D341Med (cell line): ENCODE measurements around the gene PCDH9.

Source experiments
- DNase-seq: peaks from one replicate; pipeline ENCODE4 v3.0.0; 2012; ENCODE audit warnings: low spot score

Gene PCDH9

GRCh38 chr13:66391322-66391721 lies 838.8 kb downstream of the PCDH9 start:
- DNase-seq = no peak

GRCh38 chr13:66378894-66379293 lies 851.2 kb downstream of the PCDH9 start:
- DNase-seq = no peak

GRCh38 chr13:66377569-66377968 lies 852.6 kb downstream of the PCDH9 start:
- no peak for DNase-seq

DNA sequence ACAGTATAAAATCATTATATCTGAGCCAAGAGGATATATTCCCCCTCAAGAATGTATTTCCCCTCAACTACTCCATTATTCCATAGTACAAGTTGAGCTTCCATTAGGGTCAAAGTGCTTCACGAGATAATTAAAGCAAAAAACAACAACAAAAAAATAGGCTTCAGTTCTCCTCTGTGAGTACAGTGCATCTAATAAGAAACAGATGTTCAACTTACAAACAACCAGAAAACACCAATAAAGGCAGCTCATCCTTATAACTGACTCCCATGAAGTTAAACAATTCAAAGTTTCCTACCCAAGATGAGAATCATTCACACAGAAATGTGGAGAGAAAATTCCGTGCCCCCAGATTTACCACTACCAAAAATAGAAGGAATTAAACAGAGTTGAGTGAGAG lies 854.4 kb downstream of the PCDH9 start:
- no peak for DNase-seq

GRCh38 chr13:66369666-66370065 lies 860.5 kb downstream of the PCDH9 start:
- DNase-seq = no peak

DNA sequence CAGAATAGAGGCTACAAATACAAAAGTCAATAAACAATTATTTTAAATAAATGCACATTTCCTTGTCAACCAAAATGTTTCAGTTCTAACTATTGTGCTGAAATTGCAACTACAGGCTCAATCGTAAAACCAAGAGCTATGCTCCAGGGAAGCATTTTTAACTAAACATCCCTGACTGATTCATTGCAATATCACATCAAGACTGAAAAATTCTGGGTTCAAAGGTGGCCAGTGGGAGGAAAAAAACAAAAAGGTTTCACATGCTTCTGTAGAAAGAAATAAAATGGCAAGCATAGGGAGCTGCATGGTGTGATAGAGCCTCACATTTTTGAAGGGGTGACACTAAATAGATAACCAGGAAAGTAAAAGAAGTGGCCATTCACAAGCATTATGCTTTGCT lies 862.8 kb downstream of the PCDH9 start:
- DNase-seq = no peak

- DNase-seq = no peak
Measured at GRCh38 chr13:66365101-66365500, 865.0 kb downstream of the PCDH9 start.

GRCh38 chr13:66364346-66364745 lies 865.8 kb downstream of the PCDH9 start:
- no peak for DNase-seq

DNA sequence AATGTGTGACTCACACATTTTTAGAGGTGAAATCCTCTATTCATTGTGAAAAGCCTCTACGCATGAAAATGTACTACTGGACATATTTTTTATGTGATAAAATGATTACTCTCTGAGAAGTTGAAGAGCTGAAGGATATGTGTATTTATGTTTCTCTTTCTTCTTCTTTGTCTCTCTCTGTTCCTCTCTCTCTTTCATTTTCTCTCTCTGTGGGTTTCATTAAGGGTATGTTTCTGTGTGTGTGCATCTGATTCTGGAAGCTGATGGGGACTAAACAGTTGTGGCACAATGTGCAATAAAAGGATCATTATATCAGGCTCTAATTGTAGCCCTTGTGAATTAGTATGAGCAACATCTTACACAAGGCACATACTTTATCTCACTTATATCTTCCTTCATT lies 867.7 kb downstream of the PCDH9 start:
- DNase-seq = no peak

DNA sequence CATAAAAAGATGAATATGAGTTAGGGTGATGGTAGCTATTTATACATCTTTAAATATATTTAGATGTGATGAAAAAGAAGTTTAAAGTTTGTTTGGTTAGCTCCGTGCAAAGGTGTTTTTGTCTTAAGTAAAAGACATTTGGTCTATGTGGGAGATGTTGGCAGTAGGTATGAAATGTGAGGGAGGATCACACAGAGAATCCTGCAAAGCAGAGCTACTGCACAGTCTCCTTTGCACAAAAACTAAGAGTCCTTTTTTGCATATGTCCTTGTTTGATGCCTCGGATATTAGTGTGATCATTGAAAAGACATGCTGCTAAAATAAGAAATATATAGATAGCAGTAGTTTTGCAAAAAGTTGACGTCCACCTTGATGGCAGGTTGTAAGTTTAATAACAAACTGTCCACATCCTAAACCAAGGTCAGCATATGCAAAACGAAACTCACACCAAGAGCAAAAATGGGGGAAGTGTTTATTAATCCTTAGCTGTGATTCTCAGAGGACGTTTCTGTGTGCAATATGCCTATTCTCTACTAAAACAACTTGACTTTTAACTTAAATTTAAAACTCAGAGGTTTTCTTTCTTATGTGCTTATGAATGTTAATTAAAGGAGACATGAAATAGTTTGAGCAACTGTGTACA lies 870.1 kb downstream of the PCDH9 start:
- no peak for DNase-seq

GRCh38 chr13:66359393-66359792 lies 870.7 kb downstream of the PCDH9 start:
- DNase-seq = no peak

DNA sequence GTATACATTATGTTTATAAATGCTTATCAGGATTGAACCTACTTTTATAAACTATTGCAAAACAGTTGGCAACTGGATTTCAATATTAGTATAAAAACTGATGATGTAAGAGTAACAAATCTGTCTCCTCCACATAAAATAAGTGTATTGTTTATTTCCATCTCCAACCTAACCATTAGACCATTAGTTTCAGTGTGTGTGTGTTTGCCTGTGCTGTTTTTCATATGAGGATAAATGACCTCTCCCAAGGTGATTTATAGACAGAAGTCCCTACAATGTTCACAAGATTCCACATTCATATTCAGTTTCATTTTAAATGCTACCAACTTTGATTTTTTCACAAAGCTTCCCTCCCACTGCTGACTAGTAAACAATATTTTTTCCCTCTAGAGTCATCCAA lies 871.6 kb downstream of the PCDH9 start:
- no peak for DNase-seq

DNA sequence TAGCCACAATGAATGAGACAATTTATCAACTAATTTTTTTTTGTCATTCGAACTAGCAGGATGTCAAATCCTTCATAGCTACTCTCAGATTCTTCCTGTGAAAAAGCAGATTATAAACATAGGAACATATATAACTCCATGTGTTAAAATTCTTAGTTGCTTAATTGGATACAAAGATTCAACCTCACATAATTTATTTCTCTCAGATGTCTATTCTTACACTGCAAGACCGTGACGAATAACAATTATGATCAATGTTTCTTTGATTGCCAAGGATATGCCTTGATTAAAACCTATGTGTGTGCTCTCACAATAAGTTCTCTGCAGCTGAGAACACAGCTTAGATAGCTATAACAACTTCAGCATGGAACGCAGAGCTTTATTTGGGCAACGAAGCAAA lies 872.7 kb downstream of the PCDH9 start:
- no peak for DNase-seq

- DNase-seq = no peak
Measured at GRCh38 chr13:66354879-66355751, 875.0 kb downstream of the PCDH9 start.

GRCh38 chr13:66353664-66354063 lies 876.5 kb downstream of the PCDH9 start:
- DNase-seq = no peak

DNA sequence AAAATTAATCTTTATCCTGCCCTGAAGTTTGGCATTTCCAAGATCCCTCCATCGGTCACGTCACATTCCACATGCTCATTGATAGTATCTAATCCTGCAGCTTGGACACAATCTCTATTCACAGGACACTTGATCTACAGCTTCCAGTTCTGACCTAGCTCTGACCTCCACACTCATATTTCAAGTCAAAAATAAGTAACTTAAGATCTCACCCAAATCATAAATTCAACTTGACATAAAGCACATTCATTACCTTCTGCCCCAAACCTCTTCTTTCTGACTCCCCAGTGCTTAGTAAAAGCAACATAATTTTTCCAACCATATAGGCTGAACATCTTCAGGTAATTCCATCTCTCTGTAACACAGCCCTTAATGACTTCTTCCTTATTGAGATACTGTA lies 880.2 kb downstream of the PCDH9 start:
- DNase-seq = no peak

GRCh38 chr13:66348745-66349690 lies 881.1 kb downstream of the PCDH9 start:
- DNase-seq = no peak

- no peak for DNase-seq
Measured at GRCh38 chr13:66347486-66348117, 882.5 kb downstream of the PCDH9 start.

DNA sequence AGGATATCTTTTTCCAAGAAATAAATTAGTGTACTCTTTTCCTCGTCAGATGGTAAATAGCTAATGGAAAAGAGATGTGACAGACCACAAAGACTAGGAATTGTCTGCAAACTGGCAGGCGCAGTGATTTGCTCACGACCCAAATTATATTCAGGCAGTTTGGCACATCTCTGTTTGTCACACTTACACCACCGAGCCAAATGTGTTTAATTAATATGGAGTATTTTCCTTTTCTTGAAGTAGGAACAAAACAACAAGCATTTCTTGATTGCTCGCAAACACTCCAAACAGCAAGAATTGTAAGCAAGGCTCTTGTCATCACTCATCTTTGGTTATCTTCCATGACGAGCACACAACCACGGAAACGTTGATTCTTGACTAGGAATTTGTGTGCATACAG lies 884.2 kb downstream of the PCDH9 start:
- DNase-seq = no peak

DNA sequence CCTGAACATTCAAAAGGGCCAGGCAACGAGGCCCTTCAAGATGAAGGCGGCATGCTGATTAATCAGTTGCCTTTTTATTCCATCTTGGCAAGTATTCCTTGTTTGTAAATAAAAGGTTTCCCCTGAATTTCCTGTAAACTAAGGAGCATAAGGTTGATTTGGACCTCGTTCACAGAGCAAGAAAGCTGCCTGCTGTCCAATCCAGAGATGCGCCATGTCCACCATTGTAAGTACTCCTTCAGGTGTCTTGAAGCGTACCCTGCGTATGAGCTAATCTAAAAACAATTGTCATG lies 884.7 kb downstream of the PCDH9 start:
- DNase-seq = no peak

- DNase-seq = no peak
Measured at GRCh38 chr13:66344805-66345517, 885.2 kb downstream of the PCDH9 start.
